Measurements from ENCODE around the gene TP53AIP1.

Gene TP53AIP1

DNA sequence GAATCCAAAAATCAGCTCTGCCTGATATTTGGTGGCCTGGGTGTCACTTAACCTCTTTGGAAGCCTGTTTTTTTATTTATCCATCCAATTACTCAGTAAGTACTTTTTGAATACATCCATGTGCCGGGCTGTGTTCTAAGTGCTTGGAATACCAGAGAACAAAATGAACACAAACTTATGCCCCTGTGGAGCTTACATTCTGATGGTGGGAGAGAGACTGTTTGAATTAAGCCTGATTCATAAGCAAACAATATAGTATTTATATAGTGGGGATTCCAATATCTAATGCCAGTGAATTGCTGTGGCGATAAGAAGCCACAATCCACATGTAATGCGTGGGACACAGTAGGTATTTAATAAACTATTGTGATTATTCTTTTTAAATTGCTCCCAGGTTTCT is 32.1 kb downstream of the TP53AIP1 start:
- H3K27me3 ChIP-seq (ENCODE audit: control insufficient read depth, insufficient read depth, low read length): peaks cover 31% of the 10 kb centered on the region
- peaks cover 4% of the 10 kb centered on the region for H3K4me1 ChIP-seq (ENCODE audit: control insufficient read depth, insufficient read depth, low read length)
- H3K9ac ChIP-seq (ENCODE audit: low read depth, low read length): no peak overlapping the region
- no peaks in the 10 kb centered on the region for H3K9me3 ChIP-seq (ENCODE audit: control insufficient read depth, insufficient read depth, low read length)
- H3K36me3 ChIP-seq (ENCODE audit: control insufficient read depth, insufficient read depth, low read length): no peaks in the 10 kb centered on the region
- H3K4me3 ChIP-seq (ENCODE audit: low read depth, low read length): no peak overlapping the region

- Histone ChIP-seq H3K4me3 (ENCODE audit: low read depth, low read length) (no peak overlapping the region), H3K4me1 (ENCODE audit: control insufficient read depth, insufficient read depth, low read length) (peaks cover 7% of the 10 kb centered on the region), H3K36me3 (ENCODE audit: control insufficient read depth, insufficient read depth, low read length) (no peaks in the 10 kb centered on the region), H3K9me3 (ENCODE audit: control insufficient read depth, insufficient read depth, low read length) (no peaks in the 10 kb centered on the region), H3K9ac (ENCODE audit: low read depth, low read length) (no peak overlapping the region), H3K27me3 (ENCODE audit: control insufficient read depth, insufficient read depth, low read length) (peaks cover 35% of the 10 kb centered on the region)
Observed at GRCh38 chr11:128909438-128910125, 33.1 kb downstream of the TP53AIP1 start.

DNA sequence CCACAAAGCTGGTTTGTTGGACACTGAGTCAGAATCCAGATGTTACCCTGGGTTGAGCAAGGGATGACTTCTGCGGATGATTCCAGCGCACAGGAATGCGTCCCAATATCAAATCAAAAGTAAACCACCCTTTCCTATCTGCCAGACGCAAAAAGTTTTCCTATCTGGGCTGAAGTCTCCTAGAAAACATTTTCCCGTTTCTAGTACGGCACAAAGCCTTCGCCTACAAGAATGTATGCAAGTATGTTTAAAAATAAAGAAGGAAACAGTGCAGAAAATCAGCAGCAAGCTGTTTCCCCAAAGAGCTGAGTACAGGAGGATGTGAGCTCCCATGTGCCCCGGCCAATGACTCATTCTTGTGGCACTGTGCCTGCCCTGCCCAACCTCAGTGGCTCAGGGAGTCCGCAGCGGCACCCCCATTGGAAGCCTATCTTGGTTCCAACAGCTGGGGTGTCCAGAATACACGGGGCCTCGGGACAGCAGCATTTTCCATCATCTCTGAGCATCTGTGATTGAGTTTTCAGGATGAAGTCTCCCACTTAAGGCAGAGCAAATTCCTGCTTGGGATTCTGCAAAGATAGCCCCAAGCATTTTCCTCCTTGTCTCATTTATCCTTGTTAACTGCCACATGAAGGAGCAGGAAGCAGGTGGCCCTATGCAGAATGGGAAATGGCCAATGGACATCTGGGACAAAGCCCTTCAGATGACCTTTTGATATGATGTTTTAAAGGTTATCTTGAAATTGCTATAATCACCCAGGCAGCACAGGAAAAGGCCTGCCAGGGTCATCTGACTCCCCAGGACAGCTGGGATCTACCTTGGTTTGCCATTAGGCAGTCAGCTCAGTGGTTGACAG is 34.1 kb downstream of the TP53AIP1 start:
- no peaks in the 10 kb centered on the region for H3K36me3 ChIP-seq (ENCODE audit: control insufficient read depth, insufficient read depth, low read length)
- H3K4me1 ChIP-seq (ENCODE audit: control insufficient read depth, insufficient read depth, low read length): peaks cover 15% of the 10 kb centered on the region
- H3K9ac ChIP-seq (ENCODE audit: low read depth, low read length): no peak overlapping the region
- H3K27me3 ChIP-seq (ENCODE audit: control insufficient read depth, insufficient read depth, low read length): peaks cover 42% of the 10 kb centered on the region
- H3K9me3 ChIP-seq (ENCODE audit: control insufficient read depth, insufficient read depth, low read length): no peaks in the 10 kb centered on the region
- H3K4me3 ChIP-seq (ENCODE audit: low read depth, low read length): no peak overlapping the region

- no peak overlapping the region for H3K4me3 ChIP-seq (ENCODE audit: low read depth, low read length)
- H3K9me3 ChIP-seq (ENCODE audit: control insufficient read depth, insufficient read depth, low read length): no peaks in the 10 kb centered on the region
- no peaks in the 10 kb centered on the region for H3K36me3 ChIP-seq (ENCODE audit: control insufficient read depth, insufficient read depth, low read length)
- H3K4me1 ChIP-seq (ENCODE audit: control insufficient read depth, insufficient read depth, low read length): peaks cover 15% of the 10 kb centered on the region
- no peak overlapping the region for H3K9ac ChIP-seq (ENCODE audit: low read depth, low read length)
- peaks cover 53% of the 10 kb centered on the region for H3K27me3 ChIP-seq (ENCODE audit: control insufficient read depth, insufficient read depth, low read length)
Observed at GRCh38 chr11:128907585-128907984, 35.1 kb downstream of the TP53AIP1 start.

GRCh38 chr11:128906185-128907050 is 36.3 kb downstream of the TP53AIP1 start:
- H3K4me1 ChIP-seq (ENCODE audit: control insufficient read depth, insufficient read depth, low read length): peaks cover 20% of the 10 kb centered on the region
- no peaks in the 10 kb centered on the region for H3K9me3 ChIP-seq (ENCODE audit: control insufficient read depth, insufficient read depth, low read length)
- H3K36me3 ChIP-seq (ENCODE audit: control insufficient read depth, insufficient read depth, low read length): no peaks in the 10 kb centered on the region
- peaks cover 64% of the 10 kb centered on the region for H3K27me3 ChIP-seq (ENCODE audit: control insufficient read depth, insufficient read depth, low read length)
- peak overlapping the region; percentile 70 for H3K4me3 ChIP-seq (ENCODE audit: low read depth, low read length)
- H3K9ac ChIP-seq (ENCODE audit: low read depth, low read length): no peak overlapping the region

DNA sequence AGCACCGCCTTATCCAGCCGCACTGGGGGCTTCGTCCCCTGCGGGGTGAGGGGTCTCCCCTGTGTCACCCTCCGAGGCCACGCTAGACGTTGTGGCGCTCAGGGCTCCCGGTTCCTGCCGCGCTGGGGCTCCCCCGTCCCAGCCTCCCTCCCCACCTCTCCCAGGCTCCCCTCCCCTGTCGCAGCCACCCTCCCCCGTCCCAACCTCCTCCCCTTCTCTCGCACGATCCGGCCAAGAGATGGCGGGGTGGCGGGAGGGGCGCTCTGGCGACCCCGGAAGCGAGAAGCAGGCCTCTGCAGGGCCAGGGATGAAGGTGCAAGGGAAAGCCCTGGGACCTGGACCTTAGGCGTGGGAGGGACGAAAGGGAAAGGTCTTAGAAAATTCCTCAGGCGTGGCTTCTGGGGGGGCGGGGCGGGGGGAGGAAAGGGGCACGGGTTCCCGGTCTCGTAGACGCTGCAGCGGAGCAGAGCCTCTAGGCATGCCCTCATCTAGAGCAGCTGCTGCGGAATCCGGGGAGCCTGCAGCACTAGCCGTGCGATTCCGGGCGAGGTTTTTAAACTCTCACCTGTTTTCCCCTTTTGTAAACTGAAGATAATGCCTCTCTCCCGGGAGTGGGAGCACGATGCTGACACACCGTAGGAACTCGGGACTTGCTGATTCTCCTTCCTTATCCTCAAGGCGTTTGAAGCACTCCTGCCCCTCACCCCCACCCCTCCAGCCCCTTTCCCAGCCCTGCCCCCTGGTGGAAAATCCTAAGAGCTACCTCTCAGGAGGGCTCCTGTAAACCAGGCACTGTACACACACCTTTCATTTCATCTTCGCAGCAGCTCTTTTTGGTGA is 37.1 kb downstream of the TP53AIP1 start:
- no peak overlapping the region for H3K9ac ChIP-seq (ENCODE audit: low read depth, low read length)
- H3K27me3 ChIP-seq (ENCODE audit: control insufficient read depth, insufficient read depth, low read length): peaks cover 73% of the 10 kb centered on the region
- H3K9me3 ChIP-seq (ENCODE audit: control insufficient read depth, insufficient read depth, low read length): no peaks in the 10 kb centered on the region
- H3K4me1 ChIP-seq (ENCODE audit: control insufficient read depth, insufficient read depth, low read length): peaks cover 21% of the 10 kb centered on the region
- H3K4me3 ChIP-seq (ENCODE audit: low read depth, low read length): peak overlapping the region; percentile 70
- H3K36me3 ChIP-seq (ENCODE audit: control insufficient read depth, insufficient read depth, low read length): no peaks in the 10 kb centered on the region

DNA sequence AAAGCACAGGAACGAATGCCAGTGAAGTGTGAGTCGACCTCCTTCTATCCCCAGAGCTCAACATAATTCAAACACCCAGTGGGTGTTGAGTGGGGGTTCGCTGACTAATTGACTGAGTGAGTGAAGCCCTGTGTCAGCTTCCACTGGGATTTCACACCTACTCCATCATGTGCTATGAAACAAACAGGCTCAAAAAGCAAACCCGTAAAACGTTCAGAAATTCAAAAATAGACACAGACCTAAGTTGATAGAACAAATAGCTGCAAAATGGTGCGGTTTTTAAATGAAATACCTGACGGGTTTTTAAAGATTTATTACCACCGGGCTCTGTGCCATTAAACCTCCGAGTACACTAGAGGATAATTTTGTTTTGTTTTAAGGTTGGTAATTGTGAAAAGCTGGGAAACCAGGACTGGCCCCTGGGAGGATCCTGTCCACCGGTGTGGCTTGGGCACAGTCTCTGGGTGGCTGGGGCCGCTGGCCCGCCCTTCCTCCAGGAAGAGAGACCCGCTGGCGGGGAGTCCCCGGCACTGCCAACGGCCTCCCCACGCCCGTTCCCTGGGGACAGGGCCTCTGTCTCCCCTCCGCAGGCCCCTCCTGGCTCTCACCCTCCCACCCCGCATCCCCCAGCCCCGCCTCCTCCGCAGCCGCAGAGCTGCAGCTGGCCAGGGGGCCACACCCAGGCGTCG is 37.9 kb downstream of the TP53AIP1 start:
- Histone ChIP-seq H3K9ac (ENCODE audit: low read depth, low read length) (no peak overlapping the region), H3K27me3 (ENCODE audit: control insufficient read depth, insufficient read depth, low read length) (peaks cover 81% of the 10 kb centered on the region), H3K4me1 (ENCODE audit: control insufficient read depth, insufficient read depth, low read length) (peaks cover 21% of the 10 kb centered on the region)

GRCh38 chr11:128904303-128904655 is 38.4 kb downstream of the TP53AIP1 start:
- H3K9me3 ChIP-seq (ENCODE audit: control insufficient read depth, insufficient read depth, low read length): no peaks in the 10 kb centered on the region
- H3K27me3 ChIP-seq (ENCODE audit: control insufficient read depth, insufficient read depth, low read length): peaks cover 86% of the 10 kb centered on the region
- no peaks in the 10 kb centered on the region for H3K36me3 ChIP-seq (ENCODE audit: control insufficient read depth, insufficient read depth, low read length)
- H3K4me1 ChIP-seq (ENCODE audit: control insufficient read depth, insufficient read depth, low read length): peaks cover 21% of the 10 kb centered on the region
- H3K4me3 ChIP-seq (ENCODE audit: low read depth, low read length): peak overlapping the region; percentile 70
- no peak overlapping the region for H3K9ac ChIP-seq (ENCODE audit: low read depth, low read length)

More for the DNA sequence above, 37.9 kb downstream of the TP53AIP1 start:
- Histone ChIP-seq H3K9me3 (ENCODE audit: control insufficient read depth, insufficient read depth, low read length) (no peaks in the 10 kb centered on the region), H3K36me3 (ENCODE audit: control insufficient read depth, insufficient read depth, low read length) (no peaks in the 10 kb centered on the region), H3K4me3 (ENCODE audit: low read depth, low read length) (peak overlapping the region; percentile 70)

GRCh38 chr11:128903248-128904061 is 39.2 kb downstream of the TP53AIP1 start:
- no peak overlapping the region for H3K9ac ChIP-seq (ENCODE audit: low read depth, low read length)
- peak overlapping the region; percentile 70 for H3K4me3 ChIP-seq (ENCODE audit: low read depth, low read length)
- H3K9me3 ChIP-seq (ENCODE audit: control insufficient read depth, insufficient read depth, low read length): no peaks in the 10 kb centered on the region
- peaks cover 21% of the 10 kb centered on the region for H3K4me1 ChIP-seq (ENCODE audit: control insufficient read depth, insufficient read depth, low read length)
- peaks cover 87% of the 10 kb centered on the region for H3K27me3 ChIP-seq (ENCODE audit: control insufficient read depth, insufficient read depth, low read length)
- no peaks in the 10 kb centered on the region for H3K36me3 ChIP-seq (ENCODE audit: control insufficient read depth, insufficient read depth, low read length)

- Histone ChIP-seq H3K9ac (ENCODE audit: low read depth, low read length) (no peak overlapping the region), H3K4me3 (ENCODE audit: low read depth, low read length) (peak overlapping the region; percentile 5), H3K36me3 (ENCODE audit: control insufficient read depth, insufficient read depth, low read length) (no peaks in the 10 kb centered on the region), H3K9me3 (ENCODE audit: control insufficient read depth, insufficient read depth, low read length) (no peaks in the 10 kb centered on the region), H3K4me1 (ENCODE audit: control insufficient read depth, insufficient read depth, low read length) (peaks cover 21% of the 10 kb centered on the region), H3K27me3 (ENCODE audit: control insufficient read depth, insufficient read depth, low read length) (peaks cover 90% of the 10 kb centered on the region)
Observed at GRCh38 chr11:128902515-128903066, 40.1 kb downstream of the TP53AIP1 start.
